ENCODE results near the gene VWA3B. TPM values are rescaled to one million over a fixed set of nuclear protein-coding genes. Genes with fewer than 3 reads are reported as not detected.
A peak's percentile ranks its signal among the peaks of the same experiment; 100 is the strongest.

Gene VWA3B
- polyA plus RNA-seq, 1 experiment, result not detected

- POLR2A ChIA-PET, result no interaction called here
- Histone ChIP-seq H3K27me3 (ENCODE audit: control insufficient read depth, insufficient read depth, low read length) (peaks cover 27% of the 10 kb centered on the region), H3K4me3 (ENCODE audit: low read depth, low read length) (no peak overlapping the region), H3K27ac (ENCODE audit: low read depth, low read length) (no peak overlapping the region), H3K9me3 (ENCODE audit: control insufficient read depth, insufficient read depth, low read length) (no peaks in the 10 kb centered on the region; the same call in 1 of the 2 replicates)
- CTCF ChIA-PET, result no interaction called here
- TF ChIP-seq CTCF (IDR thresholded peaks at IDR 0.05; ENCODE audit: low read depth, low read length), result no peak
- no peak for DNase-seq (ENCODE audit: low read depth, low spot score)
Observed at GRCh38 chr2:98085649-98086048, 1.3 kb upstream of the VWA3B start.

- no peak for DNase-seq (ENCODE audit: low read depth, low spot score)
- Histone ChIP-seq H3K27ac (ENCODE audit: low read depth, low read length) (no peak overlapping the region), H3K27me3 (ENCODE audit: control insufficient read depth, insufficient read depth, low read length) (peaks cover 27% of the 10 kb centered on the region), H3K9me3 (ENCODE audit: control insufficient read depth, insufficient read depth, low read length) (no peaks in the 10 kb centered on the region; the same call in 1 of the 2 replicates), H3K4me3 (ENCODE audit: low read depth, low read length) (peak overlapping the region; percentile 54)
- POLR2A ChIA-PET, result no interaction called here
- TF ChIP-seq CTCF (IDR thresholded peaks at IDR 0.05; ENCODE audit: low read depth, low read length), result no peak
- CTCF ChIA-PET, result interaction anchor here (0.8 kb wide), 1 partner anchor 497 kb away, joined by 3 read pairs; no protein-coding TSS in a partner anchor
Observed at GRCh38 chr2:98087447-98088020, 567 bp downstream of the VWA3B start.

GRCh38 chr2:98088261-98088660 lies 1.3 kb downstream of the VWA3B start:
- no peak for TF ChIP-seq CTCF (IDR thresholded peaks at IDR 0.05; ENCODE audit: low read depth, low read length)
- ChIA-PET POLR2A (no interaction called here), CTCF (interaction anchor here (0.8 kb wide), 1 partner anchor 498 kb away, joined by 3 read pairs; no protein-coding TSS in a partner anchor)
- Histone ChIP-seq H3K27me3 (ENCODE audit: control insufficient read depth, insufficient read depth, low read length) (peaks cover 27% of the 10 kb centered on the region), H3K9me3 (ENCODE audit: control insufficient read depth, insufficient read depth, low read length) (no peaks in the 10 kb centered on the region; the same call in 1 of the 2 replicates), H3K27ac (ENCODE audit: low read depth, low read length) (no peak overlapping the region), H3K4me3 (ENCODE audit: low read depth, low read length) (no peak overlapping the region)
- DNase-seq (ENCODE audit: low read depth, low spot score), result no peak

- CTCF ChIA-PET, result no interaction called here
- POLR2A ChIA-PET, result no interaction called here
- TF ChIP-seq CTCF (IDR thresholded peaks at IDR 0.05; ENCODE audit: low read depth, low read length), result no peak
- Histone ChIP-seq H3K27ac (ENCODE audit: low read depth, low read length) (no peak overlapping the region), H3K27me3 (ENCODE audit: control insufficient read depth, insufficient read depth, low read length) (peaks cover 20% of the 10 kb centered on the region), H3K9me3 (ENCODE audit: control insufficient read depth, insufficient read depth, low read length) (no peaks in the 10 kb centered on the region; the same call in 1 of the 2 replicates), H3K4me3 (ENCODE audit: low read depth, low read length) (no peak overlapping the region)
- DNase-seq (ENCODE audit: low read depth, low spot score), result no peak
Observed at GRCh38 chr2:98089941-98090340, 3.0 kb downstream of the VWA3B start.

- no peak for DNase-seq (ENCODE audit: low read depth, low spot score)
- no peaks in the 10 kb centered on the region; the same call in 1 of the 2 replicates for H3K9me3 ChIP-seq (ENCODE audit: control insufficient read depth, insufficient read depth, low read length)
- H3K4me3 ChIP-seq (ENCODE audit: low read depth, low read length), result no peak overlapping the region
- H3K27ac ChIP-seq (ENCODE audit: low read depth, low read length), result no peak overlapping the region
- TF ChIP-seq CTCF (IDR thresholded peaks at IDR 0.05; ENCODE audit: low read depth, low read length), result no peak
- POLR2A ChIA-PET, result no interaction called here
- peaks cover 12% of the 10 kb centered on the region for H3K27me3 ChIP-seq (ENCODE audit: control insufficient read depth, insufficient read depth, low read length)
- CTCF ChIA-PET, result no interaction called here
Observed at GRCh38 chr2:98090951-98091350, 4.0 kb downstream of the VWA3B start.

Measured in AG04450 (cell line).